ENCODE results near the gene EPB41L4B.
"Not testable (repeated sequence)": the region's sequence is repeated elsewhere in the genome, so short reads cannot be mapped to it uniquely, and the experiment has no call there.

The EPB41L4B gene

GRCh38 chr9:109129470-109130197 is 191.2 kb downstream of the EPB41L4B start:
- TF ChIP-seq, protein P1, sequence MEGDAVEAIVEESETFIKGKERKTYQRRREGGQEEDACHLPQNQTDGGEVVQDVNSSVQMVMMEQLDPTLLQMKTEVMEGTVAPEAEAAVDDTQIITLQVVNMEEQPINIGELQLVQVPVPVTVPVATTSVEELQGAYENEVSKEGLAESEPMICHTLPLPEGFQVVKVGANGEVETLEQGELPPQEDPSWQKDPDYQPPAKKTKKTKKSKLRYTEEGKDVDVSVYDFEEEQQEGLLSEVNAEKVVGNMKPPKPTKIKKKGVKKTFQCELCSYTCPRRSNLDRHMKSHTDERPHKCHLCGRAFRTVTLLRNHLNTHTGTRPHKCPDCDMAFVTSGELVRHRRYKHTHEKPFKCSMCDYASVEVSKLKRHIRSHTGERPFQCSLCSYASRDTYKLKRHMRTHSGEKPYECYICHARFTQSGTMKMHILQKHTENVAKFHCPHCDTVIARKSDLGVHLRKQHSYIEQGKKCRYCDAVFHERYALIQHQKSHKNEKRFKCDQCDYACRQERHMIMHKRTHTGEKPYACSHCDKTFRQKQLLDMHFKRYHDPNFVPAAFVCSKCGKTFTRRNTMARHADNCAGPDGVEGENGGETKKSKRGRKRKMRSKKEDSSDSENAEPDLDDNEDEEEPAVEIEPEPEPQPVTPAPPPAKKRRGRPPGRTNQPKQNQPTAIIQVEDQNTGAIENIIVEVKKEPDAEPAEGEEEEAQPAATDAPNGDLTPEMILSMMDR (IDR thresholded peaks at IDR 0.05): no peak
- Histone ChIP-seq H3K4me3 (no peak overlapping the region), H3K27ac (no peak overlapping the region)
- no peak for DNase-seq (ENCODE audit: low spot score)

DNA sequence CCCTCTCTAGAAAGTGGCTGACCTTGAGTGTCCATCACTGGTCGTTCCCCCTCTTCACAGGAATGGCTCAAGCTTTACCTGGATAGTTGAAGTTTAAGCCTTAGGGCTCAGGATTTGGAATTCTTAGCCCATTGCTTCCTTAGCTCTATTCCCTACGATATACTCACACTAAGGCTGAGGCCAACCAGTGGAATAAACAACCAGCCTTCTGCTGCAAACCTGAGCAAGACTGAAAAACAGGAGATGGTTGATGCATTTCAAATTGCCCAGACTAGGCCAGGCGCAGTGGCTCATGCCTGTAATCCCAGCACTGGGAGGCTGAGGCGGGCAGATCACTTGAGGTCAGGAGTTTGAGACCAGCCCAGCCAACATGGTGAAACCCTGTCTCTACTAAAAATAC is 194.2 kb downstream of the EPB41L4B start:
- DNase-seq (ENCODE audit: low spot score); H3K27ac ChIP-seq; H3K4me3 ChIP-seq: not testable (repeated sequence)

DNA sequence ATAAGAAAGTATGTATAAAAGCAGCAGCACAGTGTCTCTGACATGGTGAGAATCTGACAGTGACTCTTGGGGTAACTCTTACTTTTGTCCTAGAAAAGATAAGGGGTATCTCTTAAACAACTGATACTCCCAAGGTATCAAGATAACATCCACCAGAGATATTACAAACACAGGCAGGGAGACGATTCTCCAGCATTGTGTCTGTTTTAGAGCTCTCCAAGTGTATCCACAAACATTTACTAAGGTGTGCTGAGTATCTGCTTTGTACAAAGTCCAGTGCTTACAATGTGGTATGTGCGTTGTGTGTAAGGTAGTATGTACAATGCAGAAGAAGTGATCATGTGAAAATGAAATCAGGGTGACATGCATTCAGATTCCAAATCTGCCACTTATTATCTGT is 196.7 kb downstream of the EPB41L4B start:
- no peak for DNase-seq (ENCODE audit: low spot score)
- H3K4me3 ChIP-seq: no peak overlapping the region
- TF ChIP-seq, protein P1 (IDR thresholded peaks at IDR 0.05): no peak
- H3K27ac ChIP-seq: no peak overlapping the region

GRCh38 chr9:109122726-109123621 is 197.9 kb downstream of the EPB41L4B start:
- no peak for DNase-seq (ENCODE audit: low spot score)
- Histone ChIP-seq H3K27ac (no peak overlapping the region), H3K4me3 (no peak overlapping the region)
- TF ChIP-seq, protein P1 (IDR thresholded peaks at IDR 0.05): no peak
